Measurements from ENCODE around the gene SLC18A3. TPM values are rescaled to one million over a fixed set of nuclear protein-coding genes. Genes with fewer than 3 reads are reported as not detected.

SLC18A3 gene
- polyA plus RNA-seq, 1 of the 3 experiments (the other 2 are of a cell fraction) = 1.7 TPM

DNA sequence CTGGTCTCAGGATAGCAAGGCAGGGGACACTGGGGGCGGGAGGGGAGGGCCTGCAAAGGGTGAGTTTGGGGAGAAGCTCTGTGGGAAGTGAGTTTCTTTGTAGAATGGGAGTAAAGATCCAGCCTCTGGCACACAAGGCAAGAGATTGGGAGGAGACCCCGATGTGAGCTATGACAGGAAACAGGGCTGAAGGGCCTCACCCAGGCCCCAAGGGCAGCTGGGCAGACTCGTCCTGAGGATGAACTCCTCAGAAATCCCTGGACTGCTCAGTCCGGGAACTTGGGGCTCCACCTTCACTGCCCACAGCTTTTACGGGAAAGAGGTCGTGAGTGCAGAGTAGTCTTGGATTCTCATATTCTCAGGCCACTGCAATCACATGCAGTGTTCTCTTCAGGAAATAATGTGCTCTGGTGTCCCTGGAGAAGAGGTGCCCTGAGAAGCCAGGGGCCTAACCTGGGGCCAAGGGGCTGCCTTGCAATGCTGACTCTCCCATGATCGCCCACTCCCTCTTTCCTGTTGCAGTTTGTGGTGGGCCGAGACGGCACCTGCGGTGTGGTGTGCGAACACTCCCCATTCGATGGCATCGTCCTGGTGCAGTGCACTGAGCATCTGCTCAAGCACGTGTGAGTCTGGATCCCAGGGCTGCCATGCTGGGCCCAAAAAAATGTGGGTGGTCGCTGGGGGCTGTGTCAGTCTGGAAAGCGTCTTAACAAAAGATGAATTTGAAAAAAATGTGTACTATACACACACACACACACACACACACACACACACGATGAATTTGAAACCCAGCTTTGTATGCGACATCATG lies 38.1 kb downstream of the SLC18A3 start:
- Histone ChIP-seq H3K4me3 (ENCODE audit: low read depth in 2 of 2, low read length in 1 of 2) (no peak overlapping the region), H2AFZ (ENCODE audit: low read depth) (no peak overlapping the region), H3K4me2 (no peak overlapping the region), H3K36me3 (replicated peaks in 1 of 2; ENCODE audit: control insufficient read depth in 1 of 2, insufficient read depth in 2 of 2, low read length in 1 of 2) (no peaks in the 10 kb centered on the region), H3F3A (replicated peaks; ENCODE audit: insufficient read depth) (no peaks in the 10 kb centered on the region), H4K20me1 (ENCODE audit: insufficient read depth) (no peaks in the 10 kb centered on the region), H3K79me2 (ENCODE audit: insufficient read depth) (no peaks in the 10 kb centered on the region), H3K27ac (ENCODE audit: low read depth in 2 of 2, low read length in 1 of 2) (no peak overlapping the region), H3K27me3 (ENCODE audit: insufficient read depth) (no peaks in the 10 kb centered on the region), H3K9me3 (no peaks in the 10 kb centered on the region), H3K4me1 (ENCODE audit: control insufficient read depth in 1 of 2, insufficient read depth in 2 of 2, low read depth in 1 of 2, low read length in 1 of 2) (no peaks in the 10 kb centered on the region; a peak in 1 of 4 replicates), H3K9ac (no peak overlapping the region), H3K9me2 (no peaks in the 10 kb centered on the region)
- CTCF ChIA-PET = interaction anchor here (0.7 to 1.0 kb wide), 2 partner anchors 30 to 53 kb away, joined by 3 read pairs; no protein-coding TSS in a partner anchor
- no peak for DNase-seq
- WGBS (ENCODE audit: low lambda C conversion rate) = 59% methylated on average over 14 of the region's 18 CpGs
- POLR2A ChIA-PET = no interaction called here
- no peak for TF ChIP-seq TCF12 (IDR thresholded peaks at IDR 0.05)
- no peak for TF ChIP-seq NRF1 (IDR thresholded peaks at IDR 0.05; ENCODE audit: low read depth, low read length)
- no peak for TF ChIP-seq FOXJ3 (CRISPR knock-in tag; IDR thresholded peaks at IDR 0.05)
- no peak for TF ChIP-seq ELF1 (IDR thresholded peaks at IDR 0.05)
- no peak for TF ChIP-seq SMC3 (IDR thresholded peaks at IDR 0.05; ENCODE audit: low read depth, low read length)
- TF ChIP-seq, protein P1, sequence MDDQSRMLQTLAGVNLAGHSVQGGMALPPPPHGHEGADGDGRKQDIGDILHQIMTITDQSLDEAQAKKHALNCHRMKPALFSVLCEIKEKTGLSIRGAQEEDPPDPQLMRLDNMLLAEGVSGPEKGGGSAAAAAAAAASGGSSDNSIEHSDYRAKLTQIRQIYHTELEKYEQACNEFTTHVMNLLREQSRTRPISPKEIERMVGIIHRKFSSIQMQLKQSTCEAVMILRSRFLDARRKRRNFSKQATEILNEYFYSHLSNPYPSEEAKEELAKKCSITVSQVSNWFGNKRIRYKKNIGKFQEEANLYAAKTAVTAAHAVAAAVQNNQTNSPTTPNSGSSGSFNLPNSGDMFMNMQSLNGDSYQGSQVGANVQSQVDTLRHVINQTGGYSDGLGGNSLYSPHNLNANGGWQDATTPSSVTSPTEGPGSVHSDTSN (IDR thresholded peaks at IDR 0.05) = no peak
- TF ChIP-seq, protein P2, sequence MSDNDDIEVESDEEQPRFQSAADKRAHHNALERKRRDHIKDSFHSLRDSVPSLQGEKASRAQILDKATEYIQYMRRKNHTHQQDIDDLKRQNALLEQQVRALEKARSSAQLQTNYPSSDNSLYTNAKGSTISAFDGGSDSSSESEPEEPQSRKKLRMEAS (IDR thresholded peaks at IDR 0.05; ENCODE audit: low read depth) = no peak
- TF ChIP-seq MEF2A (IDR thresholded peaks at IDR 0.05; ENCODE audit: borderline replicate concordance, low read depth) = no peak
- TF ChIP-seq, protein P3, sequence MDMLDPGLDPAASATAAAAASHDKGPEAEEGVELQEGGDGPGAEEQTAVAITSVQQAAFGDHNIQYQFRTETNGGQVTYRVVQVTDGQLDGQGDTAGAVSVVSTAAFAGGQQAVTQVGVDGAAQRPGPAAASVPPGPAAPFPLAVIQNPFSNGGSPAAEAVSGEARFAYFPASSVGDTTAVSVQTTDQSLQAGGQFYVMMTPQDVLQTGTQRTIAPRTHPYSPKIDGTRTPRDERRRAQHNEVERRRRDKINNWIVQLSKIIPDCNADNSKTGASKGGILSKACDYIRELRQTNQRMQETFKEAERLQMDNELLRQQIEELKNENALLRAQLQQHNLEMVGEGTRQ (IDR thresholded peaks at IDR 0.05; ENCODE audit: borderline replicate concordance, low read depth, low read length) = no peak
- no peak for TF ChIP-seq GABPA (IDR thresholded peaks at IDR 0.05; ENCODE audit: low read depth)
- TF ChIP-seq EZH2phosphoT487 (IDR thresholded peaks at IDR 0.05; ENCODE audit: borderline replicate concordance, low read depth) = no peak
- TF ChIP-seq, protein P4, sequence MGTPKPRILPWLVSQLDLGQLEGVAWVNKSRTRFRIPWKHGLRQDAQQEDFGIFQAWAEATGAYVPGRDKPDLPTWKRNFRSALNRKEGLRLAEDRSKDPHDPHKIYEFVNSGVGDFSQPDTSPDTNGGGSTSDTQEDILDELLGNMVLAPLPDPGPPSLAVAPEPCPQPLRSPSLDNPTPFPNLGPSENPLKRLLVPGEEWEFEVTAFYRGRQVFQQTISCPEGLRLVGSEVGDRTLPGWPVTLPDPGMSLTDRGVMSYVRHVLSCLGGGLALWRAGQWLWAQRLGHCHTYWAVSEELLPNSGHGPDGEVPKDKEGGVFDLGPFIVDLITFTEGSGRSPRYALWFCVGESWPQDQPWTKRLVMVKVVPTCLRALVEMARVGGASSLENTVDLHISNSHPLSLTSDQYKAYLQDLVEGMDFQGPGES (IDR thresholded peaks at IDR 0.05; ENCODE audit: low read depth, low read length) = no peak
- TF ChIP-seq SIN3A (IDR thresholded peaks at IDR 0.05; ENCODE audit: borderline replicate concordance, low read depth, low read length) = no peak
- no peak for TF ChIP-seq REST (IDR thresholded peaks at IDR 0.05; ENCODE audit: low read depth, low read length)
- no peak for TF ChIP-seq RXRA (IDR thresholded peaks at IDR 0.05; ENCODE audit: borderline replicate concordance, low read depth)
- no peak for TF ChIP-seq CHD2 (IDR thresholded peaks at IDR 0.05; ENCODE audit: low read length, partially characterized antibody)
- TF ChIP-seq RCOR1 (IDR thresholded peaks at IDR 0.05; ENCODE audit: low read length) = no peak
